Astrocyte (in vitro differentiated cells and primary cell): ENCODE measurements around the gene PDGFRB.

Experiments
- CTCF ChIP-seq: IDR thresholded peaks from 2 replicates; pipeline ENCODE4 v1.5.1; 2011; ENCODE audit warnings: low read depth, mild to moderate bottlenecking, inconsistent platforms, low read length, moderate library complexity; ENCODE audit not compliant: insufficient read depth
- EZH2 ChIP-seq: IDR thresholded peaks from 2 replicates; pipeline ENCODE4 v1.6.1; 2012; ENCODE audit warnings: mild to moderate bottlenecking, low read length, inconsistent platforms; ENCODE audit not compliant: insufficient read depth

GRCh38 chr5:150167512-150167850, 11.8 kb upstream of the PDGFRB start:
- TF ChIP-seq CTCF (no peak), EZH2 (no peak)
